ENCODE data around the gene UBE2QL1.
"Not testable (repeated sequence)": the region's sequence is repeated elsewhere in the genome, so short reads cannot be mapped to it uniquely, and the experiment has no call there.

UBE2QL1 gene

GRCh38 chr5:6504677-6505415, 56.2 kb downstream of the UBE2QL1 start:
- 85% methylated on average over 8 of the region's 8 CpGs for WGBS
- Histone ChIP-seq H3K4me1 (ENCODE audit: insufficient read depth, low read length) (no peaks in the 10 kb centered on the region), H3K4me3 (ENCODE audit: low read length) (no peak overlapping the region), H3K27ac (ENCODE audit: low read depth, low read length) (no peak overlapping the region), H3K9ac (ENCODE audit: low read depth, low read length) (no peak overlapping the region), H3K9me3 (ENCODE audit: insufficient read depth, low read depth, low read length) (no peaks in the 10 kb centered on the region), H3K36me3 (ENCODE audit: insufficient read depth, low read length) (no peaks in the 10 kb centered on the region), H3K27me3 (ENCODE audit: insufficient read depth, low read length) (no peaks in the 10 kb centered on the region)

DNA sequence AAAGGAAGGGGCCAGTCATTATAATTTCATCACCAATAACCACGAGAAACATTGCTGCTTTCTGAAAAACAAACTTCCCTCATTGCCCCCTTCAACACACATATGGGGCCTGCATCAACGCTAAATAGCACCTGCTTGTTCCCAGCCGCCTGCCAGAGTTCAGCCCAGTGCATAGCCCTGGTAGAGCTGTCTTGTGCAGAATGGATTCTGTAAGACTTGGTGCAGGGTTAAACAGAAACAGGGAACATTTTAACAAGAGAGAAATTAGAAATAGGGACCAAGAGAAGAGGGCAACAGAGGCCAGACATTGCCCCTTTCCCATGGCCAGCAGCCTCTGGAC, 56.7 kb downstream of the UBE2QL1 start:
- Histone ChIP-seq H3K4me3 (ENCODE audit: low read length) (no peak overlapping the region), H3K27ac (ENCODE audit: low read depth, low read length) (no peak overlapping the region), H3K4me1 (ENCODE audit: insufficient read depth, low read length) (no peaks in the 10 kb centered on the region), H3K9me3 (ENCODE audit: insufficient read depth, low read depth, low read length) (no peaks in the 10 kb centered on the region), H3K9ac (ENCODE audit: low read depth, low read length) (no peak overlapping the region), H3K27me3 (ENCODE audit: insufficient read depth, low read length) (no peaks in the 10 kb centered on the region), H3K36me3 (ENCODE audit: insufficient read depth, low read length) (no peaks in the 10 kb centered on the region)
- WGBS = 76% methylated on average over 3 of the region's 3 CpGs

- 95% methylated on average over 11 of the region's 11 CpGs for WGBS
- Histone ChIP-seq H3K27me3 (ENCODE audit: insufficient read depth, low read length) (no peaks in the 10 kb centered on the region), H3K9ac (ENCODE audit: low read depth, low read length) (no peak overlapping the region), H3K36me3 (ENCODE audit: insufficient read depth, low read length) (no peaks in the 10 kb centered on the region), H3K4me3 (ENCODE audit: low read length) (no peak overlapping the region), H3K4me1 (ENCODE audit: insufficient read depth, low read length) (no peaks in the 10 kb centered on the region), H3K27ac (ENCODE audit: low read depth, low read length) (no peak overlapping the region), H3K9me3 (ENCODE audit: insufficient read depth, low read depth, low read length) (no peaks in the 10 kb centered on the region)
Observed at GRCh38 chr5:6505783-6506557, 57.3 kb downstream of the UBE2QL1 start.

DNA sequence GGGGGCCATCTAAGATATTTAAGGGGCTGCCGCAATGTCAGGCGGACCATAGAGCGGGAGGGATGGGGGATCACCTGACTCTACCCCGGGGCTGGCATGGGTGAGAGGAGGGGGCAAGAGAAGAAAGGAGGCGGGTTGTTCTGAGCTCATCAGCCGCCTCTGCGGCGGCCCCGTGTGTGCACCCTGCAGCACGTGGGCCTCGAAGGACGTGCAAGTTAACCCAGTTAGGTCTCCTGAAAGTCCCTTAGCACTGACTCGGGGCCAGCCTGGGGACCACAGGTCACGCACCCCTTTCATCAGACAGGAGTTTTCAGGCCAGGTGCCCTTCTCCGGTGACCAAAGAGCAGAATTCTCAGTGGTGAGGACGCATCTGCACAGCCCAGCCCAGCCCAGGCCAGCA, 58.0 kb downstream of the UBE2QL1 start:
- H3K9ac ChIP-seq (ENCODE audit: low read depth, low read length) = no peak overlapping the region
- H3K4me1 ChIP-seq (ENCODE audit: insufficient read depth, low read length) = no peaks in the 10 kb centered on the region
- H3K9me3 ChIP-seq (ENCODE audit: insufficient read depth, low read depth, low read length) = no peaks in the 10 kb centered on the region
- 92% methylated on average over 16 of the region's 16 CpGs for WGBS
- no peaks in the 10 kb centered on the region for H3K36me3 ChIP-seq (ENCODE audit: insufficient read depth, low read length)
- H3K4me3 ChIP-seq (ENCODE audit: low read length) = no peak overlapping the region
- H3K27ac ChIP-seq (ENCODE audit: low read depth, low read length) = no peak overlapping the region
- no peaks in the 10 kb centered on the region for H3K27me3 ChIP-seq (ENCODE audit: insufficient read depth, low read length)

DNA sequence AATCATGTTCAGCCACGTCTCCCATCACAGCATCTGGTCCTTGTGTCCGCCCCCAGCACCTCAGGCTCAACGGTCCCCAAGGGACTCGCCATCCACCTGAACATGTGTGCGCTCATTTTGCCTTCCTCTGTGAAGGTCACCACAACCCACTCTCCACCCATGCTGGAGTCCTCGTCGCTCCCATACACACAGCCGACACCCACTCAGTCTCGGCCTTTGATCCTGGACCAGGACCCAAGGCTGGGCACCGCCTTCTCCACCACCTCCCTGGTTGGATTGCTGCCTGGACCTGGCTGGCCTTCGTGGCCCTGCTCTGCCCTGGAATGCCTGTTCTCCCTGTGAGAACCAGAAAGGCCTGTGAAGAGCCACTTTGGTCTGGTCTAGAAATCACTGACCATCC, 60.3 kb downstream of the UBE2QL1 start:
- no peaks in the 10 kb centered on the region for H3K36me3 ChIP-seq (ENCODE audit: insufficient read depth, low read length)
- H3K27ac ChIP-seq (ENCODE audit: low read depth, low read length) = no peak overlapping the region
- H3K9me3 ChIP-seq (ENCODE audit: insufficient read depth, low read depth, low read length) = no peaks in the 10 kb centered on the region
- H3K4me1 ChIP-seq (ENCODE audit: insufficient read depth, low read length) = no peaks in the 10 kb centered on the region
- no peaks in the 10 kb centered on the region for H3K27me3 ChIP-seq (ENCODE audit: insufficient read depth, low read length)
- 93% methylated on average over 11 of the region's 11 CpGs for WGBS
- H3K4me3 ChIP-seq (ENCODE audit: low read length) = no peak overlapping the region
- no peak overlapping the region for H3K9ac ChIP-seq (ENCODE audit: low read depth, low read length)

DNA sequence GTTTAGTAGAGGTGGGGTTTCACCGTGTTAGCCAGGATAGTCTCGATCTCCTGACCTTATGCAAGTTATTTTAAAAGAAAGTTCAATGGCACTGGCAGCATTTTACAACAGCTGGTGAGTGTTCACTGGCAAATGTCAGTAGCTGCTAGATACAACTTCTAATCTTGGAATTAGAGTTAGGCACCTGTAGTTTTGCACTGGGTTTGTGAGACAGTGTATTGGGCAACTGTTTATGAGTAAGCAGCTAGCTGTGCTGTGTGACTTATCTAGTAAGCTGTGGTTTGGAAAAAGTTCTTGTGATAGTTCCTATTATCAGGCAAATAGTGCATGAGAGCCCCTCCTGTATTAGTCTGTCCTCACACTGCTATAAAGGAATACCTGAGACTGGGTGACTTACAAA, 61.5 kb downstream of the UBE2QL1 start:
- Histone ChIP-seq H3K9me3 (ENCODE audit: insufficient read depth, low read depth, low read length) (no peaks in the 10 kb centered on the region), H3K4me1 (ENCODE audit: insufficient read depth, low read length) (no peaks in the 10 kb centered on the region), H3K36me3 (ENCODE audit: insufficient read depth, low read length) (no peaks in the 10 kb centered on the region), H3K27me3 (ENCODE audit: insufficient read depth, low read length) (no peaks in the 10 kb centered on the region), H3K4me3 (ENCODE audit: low read length) (no peak overlapping the region), H3K9ac (ENCODE audit: low read depth, low read length) (no peak overlapping the region), H3K27ac (ENCODE audit: low read depth, low read length) (no peak overlapping the region)
- WGBS = 90% methylated on average over 2 of the region's 2 CpGs

DNA sequence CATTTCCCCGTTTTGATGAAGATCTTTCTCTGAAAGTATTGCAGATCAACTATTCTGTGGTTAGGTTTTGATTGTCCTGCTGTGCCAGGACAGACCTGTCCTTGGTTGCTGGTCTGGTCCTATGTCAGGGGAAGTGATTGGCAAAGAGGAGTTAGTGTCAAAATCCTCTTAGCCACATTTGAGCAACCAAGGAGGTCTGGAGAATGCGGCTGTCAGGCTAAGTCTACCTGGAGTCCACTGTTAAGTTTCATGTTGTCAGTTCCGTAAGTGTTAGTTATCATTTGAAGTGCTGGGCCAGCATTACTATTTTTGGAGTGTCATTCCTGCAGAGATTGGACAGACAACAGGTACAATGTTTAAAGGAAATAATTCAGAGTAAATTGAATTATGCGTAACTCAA, 62.3 kb downstream of the UBE2QL1 start:
- no peak overlapping the region for H3K4me3 ChIP-seq (ENCODE audit: low read length)
- 94% methylated on average over 3 of the region's 4 CpGs for WGBS
- no peaks in the 10 kb centered on the region for H3K4me1 ChIP-seq (ENCODE audit: insufficient read depth, low read length)
- no peaks in the 10 kb centered on the region for H3K27me3 ChIP-seq (ENCODE audit: insufficient read depth, low read length)
- no peaks in the 10 kb centered on the region for H3K9me3 ChIP-seq (ENCODE audit: insufficient read depth, low read depth, low read length)
- H3K36me3 ChIP-seq (ENCODE audit: insufficient read depth, low read length) = no peaks in the 10 kb centered on the region
- no peak overlapping the region for H3K27ac ChIP-seq (ENCODE audit: low read depth, low read length)
- H3K9ac ChIP-seq (ENCODE audit: low read depth, low read length) = no peak overlapping the region

DNA sequence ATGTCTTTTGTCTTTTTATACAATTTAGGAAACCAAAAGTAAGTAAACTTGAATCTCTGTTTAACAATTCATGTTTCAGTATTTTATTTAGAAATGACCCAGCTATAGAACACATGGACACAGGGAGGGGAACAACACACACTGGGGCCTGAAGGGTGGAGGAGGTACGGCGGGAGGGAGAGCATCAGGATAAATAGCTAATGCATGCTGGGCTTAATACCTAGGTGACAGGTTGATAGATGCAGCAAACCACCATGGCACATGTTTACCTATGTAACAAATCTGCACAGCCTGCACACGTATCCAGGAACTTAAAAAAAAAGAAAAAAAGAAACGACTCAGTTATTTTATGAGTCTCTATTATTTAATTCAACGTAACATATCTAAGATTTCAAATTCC, 67.2 kb downstream of the UBE2QL1 start:
- not testable (repeated sequence) for H3K4me1 ChIP-seq (ENCODE audit: insufficient read depth, low read length); H3K4me3 ChIP-seq (ENCODE audit: low read length); H3K27me3 ChIP-seq (ENCODE audit: insufficient read depth, low read length); H3K9me3 ChIP-seq (ENCODE audit: insufficient read depth, low read depth, low read length); H3K27ac ChIP-seq (ENCODE audit: low read depth, low read length); H3K9ac ChIP-seq (ENCODE audit: low read depth, low read length); H3K36me3 ChIP-seq (ENCODE audit: insufficient read depth, low read length)
- 95% methylated on average over 3 of the region's 5 CpGs for WGBS

DNA sequence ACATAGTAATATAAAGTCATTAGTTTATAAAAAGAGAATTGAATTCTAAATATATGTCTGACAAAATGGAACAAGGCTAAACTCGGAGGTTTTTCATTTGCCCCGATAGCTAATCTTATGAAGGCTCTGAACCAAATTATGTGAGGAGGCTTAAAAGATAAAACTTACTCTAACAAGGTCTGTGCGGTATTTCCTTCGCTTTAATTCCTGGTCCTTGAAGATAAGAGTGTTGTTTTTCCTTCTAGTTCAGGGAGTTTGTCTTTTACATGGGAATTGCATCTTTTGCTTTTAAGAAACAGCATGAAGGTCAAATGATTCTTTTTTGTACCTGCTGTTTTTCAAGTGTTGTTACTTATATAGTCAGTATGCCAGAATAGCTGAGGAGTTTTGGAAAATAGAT, 68.2 kb downstream of the UBE2QL1 start:
- H3K36me3 ChIP-seq (ENCODE audit: insufficient read depth, low read length) = no peaks in the 10 kb centered on the region
- no peak overlapping the region for H3K27ac ChIP-seq (ENCODE audit: low read depth, low read length)
- no peak overlapping the region for H3K4me3 ChIP-seq (ENCODE audit: low read length)
- H3K9ac ChIP-seq (ENCODE audit: low read depth, low read length) = no peak overlapping the region
- WGBS = 100% methylated on average over 4 of the region's 4 CpGs
- no peaks in the 10 kb centered on the region for H3K27me3 ChIP-seq (ENCODE audit: insufficient read depth, low read length)
- no peaks in the 10 kb centered on the region for H3K9me3 ChIP-seq (ENCODE audit: insufficient read depth, low read depth, low read length)
- H3K4me1 ChIP-seq (ENCODE audit: insufficient read depth, low read length) = no peaks in the 10 kb centered on the region

- Histone ChIP-seq H3K4me1 (ENCODE audit: insufficient read depth, low read length) (no peaks in the 10 kb centered on the region), H3K27me3 (ENCODE audit: insufficient read depth, low read length) (no peaks in the 10 kb centered on the region), H3K9ac (ENCODE audit: low read depth, low read length) (no peak overlapping the region), H3K27ac (ENCODE audit: low read depth, low read length) (no peak overlapping the region), H3K9me3 (ENCODE audit: insufficient read depth, low read depth, low read length) (no peaks in the 10 kb centered on the region), H3K36me3 (ENCODE audit: insufficient read depth, low read length) (no peaks in the 10 kb centered on the region), H3K4me3 (ENCODE audit: low read length) (no peak overlapping the region)
- 92% methylated on average over 5 of the region's 6 CpGs for WGBS
Observed at GRCh38 chr5:6517510-6517909, 68.9 kb downstream of the UBE2QL1 start.

GRCh38 chr5:6518298-6519057, 69.8 kb downstream of the UBE2QL1 start:
- H3K4me1 ChIP-seq (ENCODE audit: insufficient read depth, low read length) = no peaks in the 10 kb centered on the region

More at GRCh38 chr5:6518298-6519057, 69.8 kb downstream of the UBE2QL1 start:
- WGBS = 78% methylated on average over 9 of the region's 9 CpGs
- Histone ChIP-seq H3K36me3 (ENCODE audit: insufficient read depth, low read length) (no peaks in the 10 kb centered on the region), H3K9me3 (ENCODE audit: insufficient read depth, low read depth, low read length) (no peaks in the 10 kb centered on the region), H3K27me3 (ENCODE audit: insufficient read depth, low read length) (no peaks in the 10 kb centered on the region), H3K9ac (ENCODE audit: low read depth, low read length) (no peak overlapping the region), H3K4me3 (ENCODE audit: low read length) (no peak overlapping the region), H3K27ac (ENCODE audit: low read depth, low read length) (no peak overlapping the region)
